ENCODE data around the gene DDX4. TPM values are rescaled to one million over a fixed set of nuclear protein-coding genes. Genes with fewer than 3 reads are reported as not detected.
"Not testable (repeated sequence)": the region's sequence is repeated elsewhere in the genome, so short reads cannot be mapped to it uniquely, and the experiment has no call there.

DDX4 gene
- total RNA-seq, 1 donor from 2014 or later: not detected

DNA sequence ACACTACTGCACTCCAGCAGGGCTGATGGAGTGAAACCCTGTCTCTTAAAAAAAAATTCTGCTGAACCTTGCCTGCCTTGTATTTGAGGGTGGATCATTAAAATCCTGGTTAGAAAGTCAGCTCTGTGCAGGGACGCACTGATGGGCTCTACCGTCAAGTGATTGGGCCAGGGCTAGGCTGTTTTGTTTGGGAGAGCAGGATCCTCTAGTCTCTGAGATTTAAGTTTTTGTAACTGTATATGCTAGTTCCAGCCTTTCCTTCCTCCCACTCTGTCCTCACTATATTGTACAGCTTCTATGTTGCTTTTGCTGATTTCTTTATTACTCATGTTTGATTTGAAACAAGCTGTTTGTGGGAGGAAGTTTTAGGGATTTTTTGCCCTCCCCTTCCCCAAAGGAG is 11.5 kb downstream of the DDX4 start:
- H3K27ac Mint-ChIP-seq (ENCODE audit: unreplicated experiment): no peak overlapping the region
- H3K4me3 Mint-ChIP-seq (ENCODE audit: unreplicated experiment): no peak overlapping the region
- peaks cover 46% of the 10 kb centered on the region for H3K27me3 Mint-ChIP-seq (ENCODE audit: unreplicated experiment)
- H3K9me3 Mint-ChIP-seq (ENCODE audit: unreplicated experiment): no peaks in the 10 kb centered on the region
- no peaks in the 10 kb centered on the region for H3K4me1 Mint-ChIP-seq (ENCODE audit: unreplicated experiment)
- TF ChIP-seq, protein P1, sequence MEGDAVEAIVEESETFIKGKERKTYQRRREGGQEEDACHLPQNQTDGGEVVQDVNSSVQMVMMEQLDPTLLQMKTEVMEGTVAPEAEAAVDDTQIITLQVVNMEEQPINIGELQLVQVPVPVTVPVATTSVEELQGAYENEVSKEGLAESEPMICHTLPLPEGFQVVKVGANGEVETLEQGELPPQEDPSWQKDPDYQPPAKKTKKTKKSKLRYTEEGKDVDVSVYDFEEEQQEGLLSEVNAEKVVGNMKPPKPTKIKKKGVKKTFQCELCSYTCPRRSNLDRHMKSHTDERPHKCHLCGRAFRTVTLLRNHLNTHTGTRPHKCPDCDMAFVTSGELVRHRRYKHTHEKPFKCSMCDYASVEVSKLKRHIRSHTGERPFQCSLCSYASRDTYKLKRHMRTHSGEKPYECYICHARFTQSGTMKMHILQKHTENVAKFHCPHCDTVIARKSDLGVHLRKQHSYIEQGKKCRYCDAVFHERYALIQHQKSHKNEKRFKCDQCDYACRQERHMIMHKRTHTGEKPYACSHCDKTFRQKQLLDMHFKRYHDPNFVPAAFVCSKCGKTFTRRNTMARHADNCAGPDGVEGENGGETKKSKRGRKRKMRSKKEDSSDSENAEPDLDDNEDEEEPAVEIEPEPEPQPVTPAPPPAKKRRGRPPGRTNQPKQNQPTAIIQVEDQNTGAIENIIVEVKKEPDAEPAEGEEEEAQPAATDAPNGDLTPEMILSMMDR (IDR thresholded peaks at IDR 0.05): no peak
- no peaks in the 10 kb centered on the region for H3K36me3 Mint-ChIP-seq (ENCODE audit: unreplicated experiment)
- no peak for DNase-seq (ENCODE audit: extremely low spot score, unreplicated experiment)

DNA sequence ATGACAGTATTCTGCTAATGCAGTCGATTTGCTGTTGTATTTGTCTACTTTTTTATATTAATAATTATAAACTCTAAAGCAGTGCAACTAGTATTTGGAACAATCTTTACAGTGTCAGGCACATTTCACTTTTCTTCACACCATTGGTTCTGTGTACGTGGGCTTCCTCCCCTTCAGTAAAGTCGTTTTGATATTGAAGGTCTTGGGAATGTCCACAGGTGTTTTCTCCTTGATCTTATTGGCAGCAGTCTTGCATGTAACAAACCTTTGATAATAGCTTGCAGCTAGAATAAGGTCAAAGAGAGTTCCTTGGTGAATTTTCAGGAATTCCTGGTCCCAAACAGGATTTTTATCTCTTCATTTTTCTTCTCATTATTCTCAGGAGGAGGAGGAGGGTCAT is 12.2 kb downstream of the DDX4 start:
- Mint-ChIP-seq H3K4me1 (ENCODE audit: unreplicated experiment) (no peaks in the 10 kb centered on the region), H3K9me3 (ENCODE audit: unreplicated experiment) (no peaks in the 10 kb centered on the region), H3K36me3 (ENCODE audit: unreplicated experiment) (no peaks in the 10 kb centered on the region), H3K4me3 (ENCODE audit: unreplicated experiment) (no peak overlapping the region), H3K27me3 (ENCODE audit: unreplicated experiment) (peaks cover 44% of the 10 kb centered on the region), H3K27ac (ENCODE audit: unreplicated experiment) (no peak overlapping the region)
- TF ChIP-seq, protein P1 (IDR thresholded peaks at IDR 0.05): no peak
- no peak for DNase-seq (ENCODE audit: extremely low spot score, unreplicated experiment)

DNA sequence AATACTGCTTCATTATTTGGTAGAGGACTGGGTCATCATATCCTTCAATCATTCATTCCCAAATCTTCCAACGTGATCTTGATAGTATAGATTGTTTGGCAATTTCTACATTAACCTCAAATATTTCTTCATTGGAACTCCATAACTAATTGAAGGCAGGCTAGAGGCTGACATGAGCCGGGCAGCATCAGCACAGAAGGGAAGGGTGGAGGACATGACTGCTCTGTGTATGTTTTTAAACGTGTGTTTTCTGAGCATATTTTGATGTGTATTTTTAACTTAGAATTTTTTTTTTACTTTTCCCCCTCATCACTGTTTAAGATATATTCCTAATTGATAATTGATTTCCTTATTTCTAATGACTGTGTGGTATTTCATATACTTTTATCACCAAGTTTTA is 12.6 kb downstream of the DDX4 start:
- TF ChIP-seq, protein P1 (IDR thresholded peaks at IDR 0.05): no peak
- H3K27me3 Mint-ChIP-seq (ENCODE audit: unreplicated experiment): peaks cover 48% of the 10 kb centered on the region
- no peaks in the 10 kb centered on the region for H3K4me1 Mint-ChIP-seq (ENCODE audit: unreplicated experiment)
- H3K9me3 Mint-ChIP-seq (ENCODE audit: unreplicated experiment): no peaks in the 10 kb centered on the region
- no peak overlapping the region for H3K4me3 Mint-ChIP-seq (ENCODE audit: unreplicated experiment)
- H3K27ac Mint-ChIP-seq (ENCODE audit: unreplicated experiment): no peak overlapping the region
- DNase-seq (ENCODE audit: extremely low spot score, unreplicated experiment): no peak
- no peaks in the 10 kb centered on the region for H3K36me3 Mint-ChIP-seq (ENCODE audit: unreplicated experiment)

DNA sequence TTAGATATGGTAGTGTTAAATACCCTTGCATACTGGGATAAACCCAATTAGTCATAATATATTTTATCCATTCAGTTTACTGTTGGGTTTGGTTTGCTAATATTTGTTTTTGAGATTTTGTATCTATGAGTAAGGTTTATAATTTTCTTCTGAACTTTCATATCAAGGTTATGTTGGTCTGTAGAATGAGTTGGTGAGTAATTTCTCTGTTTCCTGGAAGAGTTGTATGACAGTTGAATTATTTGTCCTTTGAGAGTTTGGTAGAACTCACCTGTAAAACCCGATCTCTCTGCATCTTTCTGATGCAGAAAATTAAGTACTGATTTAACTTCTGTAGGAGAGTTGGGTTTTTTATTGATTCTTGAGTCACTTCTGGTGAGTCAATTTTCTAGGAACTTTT is 20.4 kb downstream of the DDX4 start:
- H3K27me3 Mint-ChIP-seq (ENCODE audit: unreplicated experiment): peaks cover 57% of the 10 kb centered on the region
- no peaks in the 10 kb centered on the region for H3K36me3 Mint-ChIP-seq (ENCODE audit: unreplicated experiment)
- no peak overlapping the region for H3K27ac Mint-ChIP-seq (ENCODE audit: unreplicated experiment)
- no peak overlapping the region for H3K4me3 Mint-ChIP-seq (ENCODE audit: unreplicated experiment)
- DNase-seq (ENCODE audit: extremely low spot score, unreplicated experiment): no peak
- no peaks in the 10 kb centered on the region for H3K4me1 Mint-ChIP-seq (ENCODE audit: unreplicated experiment)
- TF ChIP-seq, protein P1 (IDR thresholded peaks at IDR 0.05): no peak
- no peaks in the 10 kb centered on the region for H3K9me3 Mint-ChIP-seq (ENCODE audit: unreplicated experiment)

DNA sequence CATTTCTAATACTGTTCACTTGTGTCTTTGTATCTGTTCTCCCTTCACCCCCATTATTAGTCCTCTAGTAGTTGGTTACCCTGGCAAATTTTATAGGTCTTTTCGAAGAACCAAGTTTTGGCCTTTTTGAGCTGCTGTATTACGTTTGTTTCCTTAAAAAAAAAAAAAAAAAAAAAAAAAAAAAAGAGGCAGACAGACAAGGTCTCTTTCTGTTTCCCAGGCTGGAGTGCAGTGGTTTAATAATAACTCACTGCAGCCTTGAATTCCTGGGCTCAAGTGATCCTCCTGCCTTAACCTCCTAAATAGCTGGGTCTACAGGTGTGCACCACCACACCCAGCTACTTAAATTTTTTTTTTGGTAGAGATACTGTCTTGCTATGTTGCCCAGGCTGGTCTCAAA is 20.9 kb downstream of the DDX4 start:
- H3K9me3 Mint-ChIP-seq (ENCODE audit: unreplicated experiment): no peaks in the 10 kb centered on the region
- peaks cover 62% of the 10 kb centered on the region for H3K27me3 Mint-ChIP-seq (ENCODE audit: unreplicated experiment)
- no peak overlapping the region for H3K4me3 Mint-ChIP-seq (ENCODE audit: unreplicated experiment)
- H3K36me3 Mint-ChIP-seq (ENCODE audit: unreplicated experiment): no peaks in the 10 kb centered on the region
- H3K27ac Mint-ChIP-seq (ENCODE audit: unreplicated experiment): no peak overlapping the region
- no peaks in the 10 kb centered on the region for H3K4me1 Mint-ChIP-seq (ENCODE audit: unreplicated experiment)
- DNase-seq (ENCODE audit: extremely low spot score, unreplicated experiment): no peak
- TF ChIP-seq, protein P1 (IDR thresholded peaks at IDR 0.05): no peak

DNA sequence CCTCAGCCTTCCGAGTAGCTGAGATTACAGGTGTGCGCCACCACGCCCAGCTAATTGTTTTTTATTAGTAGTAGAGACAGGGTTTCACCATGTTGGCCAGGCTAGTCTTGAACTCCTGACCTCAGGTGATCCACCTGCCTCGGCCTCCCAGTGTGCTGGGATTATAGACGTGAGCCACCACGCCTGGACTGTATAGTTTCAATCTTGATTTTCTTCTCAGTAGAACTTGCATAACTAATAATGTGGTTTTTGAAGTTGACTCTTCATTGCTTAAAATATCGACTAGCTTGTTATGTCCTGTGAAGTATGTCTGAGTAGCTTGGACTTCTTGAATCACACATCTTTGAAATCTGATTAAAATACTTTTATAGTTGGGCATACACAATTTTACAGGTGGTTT is 23.9 kb downstream of the DDX4 start:
- H3K36me3 Mint-ChIP-seq (ENCODE audit: unreplicated experiment); H3K4me1 Mint-ChIP-seq (ENCODE audit: unreplicated experiment); DNase-seq (ENCODE audit: extremely low spot score, unreplicated experiment); H3K4me3 Mint-ChIP-seq (ENCODE audit: unreplicated experiment); H3K27ac Mint-ChIP-seq (ENCODE audit: unreplicated experiment); H3K9me3 Mint-ChIP-seq (ENCODE audit: unreplicated experiment): not testable (repeated sequence)
- H3K27me3 Mint-ChIP-seq (ENCODE audit: unreplicated experiment): peaks cover 53% of the 10 kb centered on the region

Data from osteocyte (in vitro differentiated cells).